A673 (cell line): ENCODE data around the gene DHRS3. TPM values are rescaled to one million over a fixed set of nuclear protein-coding genes. Genes with fewer than 3 reads are reported as not detected.

Experiments used
- BruUV-seq: library from RNA; stranded (reverse); fragments of 400-500 nt; replicated peaks from 2 replicates; lab custom pipeline; 2021; lab: Mats Ljungman, UMichigan
- CTCF ChIA-PET: fragments of 300-600 bp; sonication (Branson Sonifier 250); formaldehyde crosslinking; loops from one replicate; lab custom pipeline; 2022; ENCODE audit warnings: antibody characterized with exemption; lab: Charles Lee
- POLR2A ChIA-PET: fragments of 300-600 bp; sonication (Branson Sonifier 250); formaldehyde crosslinking; loops from one replicate; lab custom pipeline; 2022; ENCODE audit warnings: antibody characterized with exemption; ENCODE audit not compliant: low non-redundant PET; lab: Charles Lee
- DNase-seq: peaks from one replicate; pipeline ENCODE4 v3.0.0-alpha.2; 2015; ENCODE audit warnings: low spot score
- H3K27ac ChIP-seq: fragments of 200-600 bp; sonication (generic); 2 replicates; pipeline ENCODE4 v1.5.1; 2016; ENCODE audit warnings: mixed run types, low read depth, mild to moderate bottlenecking, mixed read lengths, antibody characterized with exemption, low read length; ENCODE audit not compliant: poor library complexity, severe bottlenecking
- H3K27me3 ChIP-seq: fragments of 200-600 bp; sonication (generic); replicated peaks from 2 replicates; pipeline ENCODE4 v1.6.1; 2017; ENCODE audit warnings: mixed run types, low read depth, mild to moderate bottlenecking, mixed read lengths, antibody characterized with exemption, low read length; ENCODE audit not compliant: insufficient read depth, poor library complexity
- H3K36me3 ChIP-seq: fragments of 200-600 bp; sonication (generic); 2 replicates; pipeline ENCODE4 v1.6.1; 2016; ENCODE audit warnings: mixed run types, mild to moderate bottlenecking, mixed read lengths, antibody characterized with exemption, low read length; ENCODE audit not compliant: insufficient read depth, poor library complexity, severe bottlenecking
- H3K4me1 ChIP-seq: fragments of 200-600 bp; sonication (generic); 2 replicates; pipeline ENCODE4 v1.6.1; 2017; ENCODE audit warnings: mixed run types, mild to moderate bottlenecking, mixed read lengths, antibody characterized with exemption, low read length; ENCODE audit not compliant: insufficient read depth, poor library complexity, severe bottlenecking
- H3K4me3 ChIP-seq: fragments of 200-600 bp; sonication (generic); 2 replicates; pipeline ENCODE4 v1.5.1; 2016; ENCODE audit warnings: low read depth, mixed run types, mild to moderate bottlenecking, mixed read lengths, low read length; ENCODE audit not compliant: poor library complexity, severe bottlenecking
- H3K9me3 ChIP-seq: fragments of 200-600 bp; sonication (generic); 2 replicates; pipeline ENCODE4 v1.6.1; 2016; ENCODE audit warnings: mixed run types, low read depth, mild to moderate bottlenecking, mixed read lengths, antibody characterized with exemption, low read length; ENCODE audit not compliant: poor library complexity, severe bottlenecking
- CTCF ChIP-seq: fragments of 300-800, 200-600 bp; sonication (generic); conservative IDR thresholded peaks from 2 replicates; pipeline ENCODE4 v1.5.1; 2017; ENCODE audit warnings: low read depth, mild to moderate bottlenecking, antibody characterized with exemption, low read length, moderate library complexity, mixed read lengths
- EZH2 ChIP-seq: fragments of 200-600 bp; sonication (generic); IDR thresholded peaks from 2 replicates; pipeline ENCODE4 v1.6.1; 2017; ENCODE audit warnings: borderline replicate concordance, low read depth, mild to moderate bottlenecking, mixed read lengths, antibody characterized with exemption, low read length; ENCODE audit not compliant: poor library complexity, severe bottlenecking
- intact Hi-C: fragments of 100-400 bp; cut with micrococcal nuclease; formaldehyde crosslinking; loops from one replicate; pipeline ENCODE4 v1.10.0; 2022; ENCODE audit not compliant: unreplicated experiment
- total RNA-seq: library from RNA; stranded (reverse); gene quantifications from 2 replicates; pipeline ENCODE4 v1.2.3, GENCODE V29; 2021

DHRS3 gene
- total RNA-seq, 1 experiment from 2014 or later, result 2.4 TPM

GRCh38 chr1:12544357-12544756 is 73.7 kb downstream of the DHRS3 start:
- POLR2A ChIA-PET, result no interaction called here
- H3K27ac ChIP-seq, result no peak overlapping the region
- H3K4me3 ChIP-seq, result no peak overlapping the region
- H3K4me1 ChIP-seq, result no peaks in the 10 kb centered on the region
- no peaks in the 10 kb centered on the region for H3K9me3 ChIP-seq
- TF ChIP-seq EZH2, result no peak
- no peak for TF ChIP-seq CTCF
- no peaks in the 10 kb centered on the region for H3K36me3 ChIP-seq
- CTCF ChIA-PET, result no interaction called here
- no peak for DNase-seq
- H3K27me3 ChIP-seq, result no peaks in the 10 kb centered on the region
- intact Hi-C loops, result no loop called here
- BruUV-seq, result no TSS peak

- no peaks in the 10 kb centered on the region for H3K27me3 ChIP-seq
- no peak overlapping the region for H3K27ac ChIP-seq
- no peaks in the 10 kb centered on the region for H3K9me3 ChIP-seq
- DNase-seq, result no peak
- ChIA-PET POLR2A (no interaction called here), CTCF (no interaction called here)
- no TSS peak for BruUV-seq
- no peak overlapping the region for H3K4me3 ChIP-seq
- no peaks in the 10 kb centered on the region for H3K36me3 ChIP-seq
- no peaks in the 10 kb centered on the region for H3K4me1 ChIP-seq
- TF ChIP-seq EZH2 (no peak), CTCF (no peak)
- intact Hi-C loops, result no loop called here
Measured at GRCh38 chr1:12543740-12544154, 74.3 kb downstream of the DHRS3 start.

- POLR2A ChIA-PET, result interaction anchor here (0.9 kb wide), 1 partner anchor 70 kb away, joined by 4 read pairs; no protein-coding TSS in a partner anchor
- Histone ChIP-seq H3K4me1 (no peaks in the 10 kb centered on the region), H3K27me3 (no peaks in the 10 kb centered on the region), H3K9me3 (no peaks in the 10 kb centered on the region), H3K36me3 (no peaks in the 10 kb centered on the region), H3K4me3 (no peak overlapping the region), H3K27ac (no peak overlapping the region)
- TF ChIP-seq EZH2 (no peak), CTCF (no peak)
- CTCF ChIA-PET, result no interaction called here
- DNase-seq, result peak; percentile 22
- BruUV-seq, result no TSS peak
- intact Hi-C loops, result no loop called here
Measured at GRCh38 chr1:12542616-12543592, 75.1 kb downstream of the DHRS3 start.
